ENCODE results near the gene SMARCA4. TPM values are rescaled to one million over a fixed set of nuclear protein-coding genes. Genes with fewer than 3 reads are reported as not detected.

SMARCA4 gene
- total RNA-seq, 6 experiments from 2014 or later: 26.3 to 45.8 (median 27.7) TPM

DNA sequence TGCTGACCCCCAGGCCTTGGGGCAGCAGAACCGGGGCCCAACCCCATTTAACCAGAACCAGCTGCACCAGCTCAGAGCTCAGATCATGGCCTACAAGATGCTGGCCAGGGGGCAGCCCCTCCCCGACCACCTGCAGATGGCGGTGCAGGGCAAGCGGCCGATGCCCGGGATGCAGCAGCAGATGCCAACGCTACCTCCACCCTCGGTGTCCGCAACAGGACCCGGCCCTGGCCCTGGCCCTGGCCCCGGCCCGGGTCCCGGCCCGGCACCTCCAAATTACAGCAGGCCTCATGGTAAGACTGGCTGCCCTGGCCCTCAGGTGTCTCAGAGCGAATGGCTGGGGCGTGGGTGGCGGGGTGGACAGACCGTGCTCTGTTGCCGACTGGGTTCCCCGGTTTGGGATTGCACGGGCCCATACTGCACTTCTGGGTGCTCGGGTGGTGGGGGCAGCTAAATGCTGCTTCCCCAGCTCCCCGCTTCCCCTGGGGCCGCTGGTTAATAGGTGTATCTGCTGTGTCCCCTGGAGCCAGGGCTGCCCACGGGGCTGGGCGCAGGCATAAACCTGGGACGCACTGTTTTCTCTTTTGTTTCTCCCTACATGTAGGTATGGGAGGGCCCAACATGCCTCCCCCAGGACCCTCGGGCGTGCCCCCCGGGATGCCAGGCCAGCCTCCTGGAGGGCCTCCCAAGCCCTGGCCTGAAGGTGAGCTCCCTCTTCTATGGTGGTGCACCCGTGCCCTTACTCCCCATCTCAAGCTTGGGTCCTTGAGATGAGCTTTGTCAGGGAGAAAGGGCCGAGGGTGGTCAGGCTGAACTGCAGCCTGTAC lies 25.7 kb downstream of the SMARCA4 start:
- DNase-seq (no peak), ATAC-seq (peak in 1 of 4 donors; percentile 4)
- TF ChIP-seq, protein P1, sequence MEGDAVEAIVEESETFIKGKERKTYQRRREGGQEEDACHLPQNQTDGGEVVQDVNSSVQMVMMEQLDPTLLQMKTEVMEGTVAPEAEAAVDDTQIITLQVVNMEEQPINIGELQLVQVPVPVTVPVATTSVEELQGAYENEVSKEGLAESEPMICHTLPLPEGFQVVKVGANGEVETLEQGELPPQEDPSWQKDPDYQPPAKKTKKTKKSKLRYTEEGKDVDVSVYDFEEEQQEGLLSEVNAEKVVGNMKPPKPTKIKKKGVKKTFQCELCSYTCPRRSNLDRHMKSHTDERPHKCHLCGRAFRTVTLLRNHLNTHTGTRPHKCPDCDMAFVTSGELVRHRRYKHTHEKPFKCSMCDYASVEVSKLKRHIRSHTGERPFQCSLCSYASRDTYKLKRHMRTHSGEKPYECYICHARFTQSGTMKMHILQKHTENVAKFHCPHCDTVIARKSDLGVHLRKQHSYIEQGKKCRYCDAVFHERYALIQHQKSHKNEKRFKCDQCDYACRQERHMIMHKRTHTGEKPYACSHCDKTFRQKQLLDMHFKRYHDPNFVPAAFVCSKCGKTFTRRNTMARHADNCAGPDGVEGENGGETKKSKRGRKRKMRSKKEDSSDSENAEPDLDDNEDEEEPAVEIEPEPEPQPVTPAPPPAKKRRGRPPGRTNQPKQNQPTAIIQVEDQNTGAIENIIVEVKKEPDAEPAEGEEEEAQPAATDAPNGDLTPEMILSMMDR (IDR thresholded peaks at IDR 0.05): no peak
- TF ChIP-seq POLR2A (IDR thresholded peaks at IDR 0.05): no peak
- no peaks in the 10 kb centered on the region for H3K9me3 ChIP-seq
- no peaks in the 10 kb centered on the region for H3K27me3 ChIP-seq
- no peak overlapping the region for H3K27ac ChIP-seq
- peaks cover 0 to 41% (median 6%) of the 10 kb centered on the region in 4 donors for H3K36me3 ChIP-seq
- whole genome bisulfite sequencing (ENCODE audit: insufficient coverage, low coverage, low lambda C conversion rate, missing lambda C conversion rate): no CpG with 5 or more reads among the region's 32 CpGs
- intact Hi-C loops (cut with DNase I): no loop called here
- H3K4me1 ChIP-seq: no peaks in the 10 kb centered on the region
- H3K4me3 ChIP-seq: no peak overlapping the region

DNA sequence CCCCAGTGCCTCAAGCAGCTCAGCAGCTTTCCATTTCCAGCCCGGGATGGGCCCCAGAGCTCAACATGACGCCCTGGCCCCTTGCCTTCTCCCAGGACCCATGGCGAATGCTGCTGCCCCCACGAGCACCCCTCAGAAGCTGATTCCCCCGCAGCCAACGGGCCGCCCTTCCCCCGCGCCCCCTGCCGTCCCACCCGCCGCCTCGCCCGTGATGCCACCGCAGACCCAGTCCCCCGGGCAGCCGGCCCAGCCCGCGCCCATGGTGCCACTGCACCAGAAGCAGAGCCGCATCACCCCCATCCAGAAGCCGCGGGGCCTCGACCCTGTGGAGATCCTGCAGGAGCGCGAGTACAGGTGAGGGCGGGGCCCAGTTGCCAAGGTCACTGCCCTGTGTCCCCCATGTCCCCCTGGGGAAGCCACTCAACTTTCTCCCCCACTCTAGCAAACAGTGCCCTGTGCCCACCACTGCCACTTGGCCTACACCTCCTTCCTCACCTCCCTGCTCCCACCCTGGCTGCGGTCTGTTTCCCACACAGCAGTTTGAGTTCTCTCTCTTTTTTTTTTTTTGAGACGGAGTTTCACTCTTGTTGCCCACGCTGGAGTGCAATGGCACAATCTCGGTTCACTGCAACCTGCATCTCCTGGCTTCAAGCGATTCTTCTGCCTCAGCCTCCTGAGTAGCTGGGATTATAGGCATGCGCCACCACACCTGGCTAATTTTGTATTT lies 26.9 kb downstream of the SMARCA4 start:
- intact Hi-C loops (cut with DNase I): no loop called here

DNA sequence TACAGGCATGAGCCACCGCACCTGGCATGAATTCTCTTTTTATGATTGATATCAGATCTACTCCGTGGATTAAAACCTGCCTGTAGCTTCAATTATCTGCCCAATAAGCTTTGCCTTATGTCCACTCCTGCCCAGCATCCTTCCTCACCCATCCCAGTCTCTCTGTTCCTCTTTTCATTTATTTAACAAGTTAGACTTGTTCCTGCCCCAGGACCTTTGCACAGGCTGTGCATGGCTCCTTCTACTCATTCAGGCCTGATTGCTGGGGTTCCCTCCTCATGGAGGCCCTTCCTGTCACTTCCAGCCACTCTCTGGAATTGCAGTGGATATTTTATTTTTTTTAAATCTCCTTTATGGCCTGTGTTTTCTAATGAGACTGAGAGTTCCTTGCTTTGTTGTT lies 27.6 kb downstream of the SMARCA4 start:
- Histone ChIP-seq H3K27me3 (no peaks in the 10 kb centered on the region), H3K27ac (no peak overlapping the region), H3K4me1 (no peaks in the 10 kb centered on the region), H3K36me3 (peaks cover 0 to 44% (median 8%) of the 10 kb centered on the region in 4 donors), H3K9me3 (no peaks in the 10 kb centered on the region), H3K4me3 (no peak overlapping the region)
- no peak for ATAC-seq
- intact Hi-C loops (cut with DNase I): no loop called here
- no peak for TF ChIP-seq POLR2A (IDR thresholded peaks at IDR 0.05)
- TF ChIP-seq, protein P1 (IDR thresholded peaks at IDR 0.05): no peak
- DNase-seq: no peak
- WGBS (ENCODE audit: insufficient coverage, low coverage, low lambda C conversion rate, missing lambda C conversion rate): 90% methylated on average over 2 of the region's 2 CpGs

More for the DNA sequence above, 26.9 kb downstream of the SMARCA4 start:
- no peak for DNase-seq
- no peaks in the 10 kb centered on the region for H3K9me3 ChIP-seq
- peaks cover 0 to 44% (median 8%) of the 10 kb centered on the region in 4 donors for H3K36me3 ChIP-seq
- no peak overlapping the region for H3K4me3 ChIP-seq
- no peaks in the 10 kb centered on the region for H3K4me1 ChIP-seq
- no peak for TF ChIP-seq POLR2A (IDR thresholded peaks at IDR 0.05)
- TF ChIP-seq, protein P1 (IDR thresholded peaks at IDR 0.05): no peak
- ATAC-seq: no peak
- H3K27me3 ChIP-seq: no peaks in the 10 kb centered on the region
- H3K27ac ChIP-seq: no peak overlapping the region
- WGBS (ENCODE audit: insufficient coverage, low coverage, low lambda C conversion rate, missing lambda C conversion rate): 93% methylated on average over 7 of the region's 32 CpGs

GRCh38 chr19:10988921-10989320 lies 28.1 kb downstream of the SMARCA4 start:
- DNase-seq: no peak
- no peaks in the 10 kb centered on the region for H3K9me3 ChIP-seq
- intact Hi-C loops (cut with DNase I): no loop called here
- TF ChIP-seq, protein P1 (IDR thresholded peaks at IDR 0.05): no peak
- TF ChIP-seq POLR2A (IDR thresholded peaks at IDR 0.05): no peak
- H3K4me1 ChIP-seq: no peaks in the 10 kb centered on the region
- H3K27ac ChIP-seq: no peak overlapping the region
- WGBS (ENCODE audit: insufficient coverage, low coverage, low lambda C conversion rate, missing lambda C conversion rate): 58% methylated on average over 2 of the region's 12 CpGs
- peaks cover 0 to 44% (median 8%) of the 10 kb centered on the region in 4 donors for H3K36me3 ChIP-seq
- H3K27me3 ChIP-seq: no peaks in the 10 kb centered on the region
- no peak for ATAC-seq
- H3K4me3 ChIP-seq: no peak overlapping the region

All from right lobe of liver (tissue), 6 donors.